A549 (cell line): ENCODE results near the gene MED27. TPM values are rescaled to one million over a fixed set of nuclear protein-coding genes. Genes with fewer than 3 reads are reported as not detected.

Experiments used
- ATAC-seq, 2 experiments: fragments of 200-7000 bp in 1 of 2; fragments of >200 bp in 1 of 2; cut with Nextera tagmentation in 1 of 2; cut with Tn5 transposase in 1 of 2; 3 replicates each; pipeline versions ENCODE4 v1.8.0 to v1.9.1; 2018 to 2020; ENCODE audit warnings: mild to moderate bottlenecking in 1 of 2, moderate library complexity in 1 of 2
- CTCF ChIA-PET: fragments of 300-600 bp; sonication (Branson Sonifier 250); formaldehyde crosslinking; extraction: SDS; loops from one replicate; lab custom pipeline; 2021; ENCODE audit warnings: antibody characterized with exemption, inconsistent platforms; lab: Yijun Ruan, JAX
- POLR2A ChIA-PET: fragments of 350-600 bp; formaldehyde crosslinking; extraction: SDS; loops from one replicate; lab custom pipeline; 2021; ENCODE audit warnings: antibody characterized with exemption, inconsistent platforms; lab: Yijun Ruan, JAX
- DNase-seq, 2 experiments: peaks; one replicate each; pipeline versions ENCODE4 v3.0.0 to v3.0.0-alpha.2; 2011 to 2016; ENCODE audit warnings: low read depth in 1 of 2, low spot score in 1 of 2
- FAIRE-seq: peaks from 2 replicates; lab custom pipeline; 2011; peaks lifted over from hg19 to GRCh38; lab: Jason Lieb, UNC
- H3K27ac ChIP-seq, 2 experiments: fragments of >200 bp; sonication (Bioruptor Twin); formaldehyde crosslinking; 3 replicates each; pipeline ENCODE4 v1.5.1; 2016 to 2017
- H3K4me1 ChIP-seq: fragments of >200 bp; sonication (Bioruptor Twin); formaldehyde crosslinking; 3 replicates; pipeline ENCODE4 v1.6.1; 2016
- H3K4me2 ChIP-seq: fragments of >200 bp; sonication (Bioruptor Twin); formaldehyde crosslinking; 3 replicates; pipeline ENCODE4 v1.6.1; 2016
- H3K4me3 ChIP-seq: fragments of >200 bp; sonication (Bioruptor Twin); formaldehyde crosslinking; 3 replicates; pipeline ENCODE4 v1.5.1; 2016
- H3K9me3 ChIP-seq: fragments of >200 bp; sonication (Bioruptor Twin); formaldehyde crosslinking; 3 replicates; pipeline ENCODE4 v1.6.1; 2016
- BHLHE40 ChIP-seq: IDR thresholded peaks from 2 replicates; pipeline ENCODE4 v1.6.1; 2012; ENCODE audit warnings: low read depth, low read length, inconsistent platforms
- CHD2 ChIP-seq: fragments of 150-350 bp; IDR thresholded peaks from 2 replicates; pipeline ENCODE4 v1.6.1; 2014; ENCODE audit warnings: low read length; ENCODE audit not compliant: partially characterized antibody
- CHD4 ChIP-seq: fragments of 200-600 bp; sonication (generic); IDR thresholded peaks from 2 replicates; pipeline ENCODE4 v1.6.1; 2016; ENCODE audit warnings: antibody characterized with exemption, mild to moderate bottlenecking, borderline replicate concordance
- CTCF ChIP-seq: fragments of >200 bp; sonication (Bioruptor Twin); formaldehyde crosslinking; IDR thresholded peaks from 3 replicates; pipeline ENCODE4 v1.5.1; 2016
- EHF ChIP-seq: fragments of 250-450 bp; sonication (Bioruptor Pico); IDR thresholded peaks from 2 replicates; pipeline ENCODE4 v1.5.0; 2020; ENCODE audit warnings: mild to moderate bottlenecking
- GATA3 ChIP-seq: IDR thresholded peaks from 2 replicates; pipeline ENCODE4 v1.6.1; 2012; ENCODE audit warnings: borderline replicate concordance
- HES2 ChIP-seq: fragments of >200 bp; sonication (Bioruptor Twin); formaldehyde crosslinking; IDR thresholded peaks from 2 replicates; pipeline ENCODE4 v1.6.1; 2016
- HOXB13 ChIP-seq: fragments of 250-450 bp; sonication (Bioruptor Pico); IDR thresholded peaks from 2 replicates; pipeline ENCODE4 v1.5.0; 2020; ENCODE audit warnings: low read depth, mild to moderate bottlenecking, moderate library complexity
- JUN ChIP-seq, 2 experiments: fragments of >200 bp; sonication (Bioruptor Twin); formaldehyde crosslinking; IDR thresholded peaks; 2 replicates in 1 of 2; 3 replicates in 1 of 2; pipeline ENCODE4 v1.6.1; 2016 to 2017
- KDM5A ChIP-seq: fragments of 200-600 bp; sonication (generic); IDR thresholded peaks from 2 replicates; pipeline ENCODE4 v1.6.1; 2016; ENCODE audit warnings: antibody characterized with exemption, mild to moderate bottlenecking
- MAZ ChIP-seq: fragments of 150-350 bp; IDR thresholded peaks from 2 replicates; pipeline ENCODE4 v1.6.1; 2014; ENCODE audit warnings: antibody characterized with exemption, low read depth, low read length, borderline replicate concordance
- NFE2L2 ChIP-seq: fragments of 150-350 bp; conservative IDR thresholded peaks from 2 replicates; pipeline ENCODE4 v1.6.1; 2014; ENCODE audit warnings: low read length
- NR3C1 ChIP-seq: fragments of >200 bp; sonication (Bioruptor Twin); formaldehyde crosslinking; IDR thresholded peaks from 3 replicates; pipeline ENCODE4 v1.6.1; 2017
- POLR2AphosphoS2 ChIP-seq: conservative IDR thresholded peaks from 2 replicates; pipeline ENCODE4 v1.6.1; 2012; ENCODE audit warnings: low read length, improper control_type of control experiment, inconsistent platforms
- RAD21 ChIP-seq, 2 experiments: fragments of >200 bp in 1 of 2; sonication (Bioruptor Twin) in 1 of 2; formaldehyde crosslinking in 1 of 2; IDR thresholded peaks in 1 of 2; conservative IDR thresholded peaks in 1 of 2; 2 replicates in 1 of 2; 3 replicates in 1 of 2; pipeline ENCODE4 v1.6.1; 2012 to 2018; ENCODE audit warnings: inconsistent platforms in 1 of 2
- SMC3 ChIP-seq: fragments of >200 bp; sonication (Bioruptor Twin); formaldehyde crosslinking; IDR thresholded peaks from 3 replicates; pipeline ENCODE4 v1.6.1; 2018; ENCODE audit warnings: inconsistent platforms
- SREBF2 ChIP-seq: fragments of 450-650 bp; IDR thresholded peaks from 2 replicates; pipeline ENCODE4 v1.6.1; 2014; ENCODE audit warnings: mild to moderate bottlenecking, moderate library complexity
- TFCP2L1 ChIP-seq: fragments of 250-450 bp; sonication (Bioruptor Pico); IDR thresholded peaks from 2 replicates; pipeline ENCODE4 v1.5.0; 2021; ENCODE audit warnings: mild to moderate bottlenecking
- ZNF302 ChIP-seq: fragments of 250-450 bp; sonication (Bioruptor Pico); IDR thresholded peaks from 2 replicates; pipeline ENCODE4 v1.9.0; 2021; ENCODE audit warnings: inconsistent platforms, mild to moderate bottlenecking, moderate library complexity
- WGBS: methylation state at CpG from one replicate; pipeline ENCODE4 v1.1.6; 2017; ENCODE audit errors: missing lambda C conversion rate; 5-methylcytosine and 5-hydroxymethylcytosine counted together
- polyA plus RNA-seq, 4 experiments: library from polyadenylated mRNA; depleted of rRNA in 3 of 4; stranded (reverse); fragments of >200 nt; fragmentation: RNase III in 1 of 4; extraction: RNeasy Plus Mini Kit Qiagen cat#74134 plus additional on column Dnase treatment in 1 of 4; gene quantifications; 2 replicates in 3 of 4; 3 replicates in 1 of 4; pipeline ENCODE4 v1.2.3, GENCODE V29; 2011 to 2017
- TF ChIP-seq, protein P1 (sequence below): IDR thresholded peaks from 2 replicates; pipeline ENCODE4 v1.6.1; 2012; ENCODE audit warnings: low read depth, borderline replicate concordance

The MED27 gene
- polyA plus RNA-seq, 2 of the 4 experiments (the other 2 are of a cell fraction): 24.2 to 37.8 TPM

GRCh38 chr9:132039284-132039683, 40.4 kb downstream of the MED27 start:
- ChIA-PET POLR2A (no interaction called here), CTCF (interaction anchor here (0.6 to 1.2 kb wide), 3 partner anchors 10 to 197 kb away, joined by 3 to 5 read pairs (median 3); no protein-coding TSS in a partner anchor)
- Histone ChIP-seq H3K27ac (no peak overlapping the region), H3K4me1 (peaks cover 26% of the 10 kb centered on the region), H3K4me2 (no peak overlapping the region), H3K4me3 (no peak overlapping the region), H3K9me3 (no peaks in the 10 kb centered on the region)
- WGBS: 95% methylated on average over 9 of the region's 9 CpGs
- no peak for ATAC-seq
- DNase-seq: no peak
- TF ChIP-seq EHF (CRISPR knock-in tag) (no peak), JUN (IDR thresholded peaks at IDR 0.05) (no peak), ZNF302 (no peak), NFE2L2 (no peak), KDM5A (no peak), TFCP2L1 (CRISPR knock-in tag) (no peak)
- FAIRE-seq: no peak

DNA sequence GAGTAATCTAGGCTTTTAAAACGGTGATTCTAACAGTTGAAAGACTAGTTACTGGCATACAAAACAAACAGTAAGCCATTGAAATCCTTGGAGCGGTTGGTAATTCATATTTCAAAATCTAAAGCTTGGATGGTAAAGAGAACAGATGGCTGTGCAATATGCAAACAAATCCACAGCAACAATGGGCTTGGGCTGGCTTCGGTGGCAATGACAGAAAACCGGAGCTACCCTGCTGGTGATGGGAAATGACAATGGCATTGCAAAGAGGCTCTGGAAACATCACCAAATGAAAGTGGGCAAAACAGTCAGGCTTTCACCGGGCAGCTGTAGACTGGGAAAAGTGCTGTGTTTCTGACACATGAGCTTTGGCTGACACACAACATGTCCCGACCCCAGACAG, 42.2 kb downstream of the MED27 start:
- POLR2A ChIA-PET: no interaction called here
- Histone ChIP-seq H3K4me1 (peaks cover 8% of the 10 kb centered on the region), H3K9me3 (no peaks in the 10 kb centered on the region), H3K27ac (no peak overlapping the region), H3K4me2 (no peak overlapping the region)
- 84% methylated on average over 6 of the region's 6 CpGs for WGBS
- no peak for DNase-seq
- no peak for FAIRE-seq
- no peak for ATAC-seq
- TF ChIP-seq BHLHE40 (no peak), CHD4 (no peak), NR3C1 (no peak), GATA3 (no peak), HES2 (no peak), MAZ (no peak), POLR2AphosphoS2 (no peak), EHF (CRISPR knock-in tag) (no peak)
- TF ChIP-seq, protein P1, sequence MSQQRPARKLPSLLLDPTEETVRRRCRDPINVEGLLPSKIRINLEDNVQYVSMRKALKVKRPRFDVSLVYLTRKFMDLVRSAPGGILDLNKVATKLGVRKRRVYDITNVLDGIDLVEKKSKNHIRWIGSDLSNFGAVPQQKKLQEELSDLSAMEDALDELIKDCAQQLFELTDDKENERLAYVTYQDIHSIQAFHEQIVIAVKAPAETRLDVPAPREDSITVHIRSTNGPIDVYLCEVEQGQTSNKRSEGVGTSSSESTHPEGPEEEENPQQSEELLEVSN: no peak
- TF ChIP-seq, all 56 proteins: peak for 0
- CTCF ChIA-PET: interaction anchor here (1.5 to 1.8 kb wide), 3 partner anchors 8 to 17 kb away, joined by 3 to 4 read pairs (median 4); no protein-coding TSS in a partner anchor
- no peak overlapping the region for H3K4me3 ChIP-seq

DNA sequence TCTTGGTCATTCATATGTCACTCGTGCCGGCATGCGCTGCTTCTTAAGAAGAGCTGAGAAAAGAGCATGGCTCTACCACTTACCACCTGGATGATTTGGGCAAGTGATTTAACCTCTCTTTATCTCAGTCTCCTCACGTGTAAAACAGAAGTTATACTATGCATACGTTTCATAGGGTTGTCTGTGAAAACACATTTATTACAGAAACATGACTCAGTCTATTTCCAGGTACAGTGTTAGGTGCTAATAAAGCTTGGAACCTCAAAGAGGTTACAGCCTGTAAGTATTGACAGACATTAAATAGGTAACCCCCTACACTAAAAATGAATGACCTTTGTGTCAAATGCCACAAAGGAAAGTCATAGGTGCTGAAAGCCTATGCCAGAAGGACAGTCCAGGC, 43.1 kb downstream of the MED27 start:
- Histone ChIP-seq H3K4me3 (no peak overlapping the region), H3K9me3 (no peaks in the 10 kb centered on the region), H3K4me1 (no peaks in the 10 kb centered on the region), H3K27ac (no peak overlapping the region), H3K4me2 (no peak overlapping the region)
- ChIA-PET CTCF (interaction anchor here (0.9 to 1.5 kb wide), 3 partner anchors 8 to 199 kb away, joined by 3 to 4 read pairs (median 3); no protein-coding TSS in a partner anchor), POLR2A (no interaction called here)
- FAIRE-seq (no peak), DNase-seq (no peak), ATAC-seq (no peak)
- TF ChIP-seq SREBF2: no peak
- TF ChIP-seq CTCF: no peak
- TF ChIP-seq SMC3: no peak
- TF ChIP-seq CHD2: no peak
- no peak for TF ChIP-seq HOXB13 (CRISPR knock-in tag)
- no peak for TF ChIP-seq RAD21 (conservative IDR thresholded peaks at IDR 0.05 in 1 of 2, IDR thresholded peaks at IDR 0.05 in 1 of 2)
- 90% methylated on average over 5 of the region's 5 CpGs for WGBS
